Testis (tissue), 3 donors: Measurements from ENCODE around the gene ANKS6. TPM values are rescaled to one million over a fixed set of nuclear protein-coding genes. Genes with fewer than 3 reads are reported as not detected.

Experiments used
- DNase-seq: peaks from one replicate; pipeline ENCODE4 v3.0.0-alpha.2; 2019
- H3K27ac ChIP-seq, 2 donors: fragments of 200-600 bp; sonication (generic); one replicate each; pipeline ENCODE4 v1.5.1; 2019
- H3K27me3 ChIP-seq: fragments of 200-600 bp; sonication (generic); one replicate; pipeline ENCODE4 v1.5.1; 2019
- H3K36me3 ChIP-seq: fragments of 200-600 bp; sonication (generic); one replicate; pipeline ENCODE4 v1.5.1; 2017; ENCODE audit warnings: low read depth; ENCODE audit errors: missing control alignments
- H3K4me1 ChIP-seq: fragments of 200-600 bp; sonication (generic); one replicate; pipeline ENCODE4 v1.5.1; 2019
- H3K4me3 ChIP-seq, 2 donors: fragments of 200-600 bp; sonication (generic); one replicate each; pipeline ENCODE4 v1.5.1; 2017 to 2019
- H3K9me3 ChIP-seq: fragments of 200-600 bp; sonication (generic); one replicate; pipeline ENCODE4 v1.5.1; 2017
- CTCF ChIP-seq, 3 experiments: fragments of 450-650 bp in 2 of 3; fragments of 200-600 bp in 1 of 3; sonication (generic) in 1 of 3; IDR thresholded peaks; one replicate each; pipeline ENCODE4 v1.5.1; 2016 to 2019; ENCODE audit warnings: antibody characterized with exemption in 3 of 3, mild to moderate bottlenecking in 2 of 3, moderate library complexity in 1 of 3
- POLR2A ChIP-seq: fragments of 450-650 bp; IDR thresholded peaks from one replicate; pipeline ENCODE4 v1.6.1; 2017; ENCODE audit warnings: antibody characterized with exemption, mild to moderate bottlenecking, moderate library complexity
- WGBS, 2 donors: methylation state at CpG; one replicate each; pipeline ENCODE4 v1.1.5; 2018; 5-methylcytosine and 5-hydroxymethylcytosine counted together
- intact Hi-C: fragments of 100-400 bp; cut with DNase I; formaldehyde crosslinking; loops from one replicate; pipeline ENCODE4 v1.15.1; 2023; ENCODE audit warnings: low total_unique reads
- polyA plus RNA-seq: library from polyadenylated mRNA; stranded (reverse); fragments of 350-450 nt; fragmentation: Illumina TruSeq; extraction: RNeasy Lipid Tissue Mini Kit (QIAGEN cat#74804); gene quantifications from one replicate; pipeline ENCODE4 v1.2.3, GENCODE V29; 2014; ENCODE audit warnings: low read depth, low replicate concordance; ENCODE audit not compliant: insufficient read depth
- total RNA-seq, 2 donors: library from RNA; depleted of rRNA; stranded (reverse); fragments of >200 nt; gene quantifications; one replicate each; pipeline ENCODE4 v1.2.3, GENCODE V29; 2016

The ANKS6 gene
- total and polyA plus RNA-seq, 3 donors from 2014 or later = 12.8 to 33.6 (median 24.2) TPM

DNA sequence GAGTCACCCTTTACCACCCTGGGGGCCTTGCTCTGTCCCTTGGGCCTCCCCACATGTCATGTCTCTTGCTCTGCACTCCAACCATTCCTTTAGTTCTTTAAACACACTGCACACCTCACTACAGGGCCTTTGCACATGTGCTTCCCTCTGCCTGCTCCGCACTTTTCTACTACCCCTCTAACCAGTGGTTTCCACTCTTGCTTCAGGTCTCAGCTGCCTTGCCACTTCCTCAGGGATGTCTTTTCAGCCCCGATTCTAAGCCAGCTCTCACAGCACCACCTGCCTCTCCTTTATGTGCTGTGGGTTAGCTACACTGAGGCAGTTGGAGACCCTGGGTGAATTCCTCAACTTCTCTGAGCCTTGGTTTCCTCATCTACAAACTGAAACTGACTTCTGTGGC, 53.0 kb downstream of the ANKS6 start:
- intact Hi-C loops = no loop called here
- TF ChIP-seq CTCF (IDR thresholded peaks at IDR 0.05) (no peak), POLR2A (no peak)
- no peaks in the 10 kb centered on the region for H3K36me3 ChIP-seq

GRCh38 chr9:98742325-98743280, 53.8 kb downstream of the ANKS6 start:
- no peak overlapping the region for H3K27ac ChIP-seq
- intact Hi-C loops = no loop called here
- H3K27me3 ChIP-seq = no peaks in the 10 kb centered on the region
- no peak for TF ChIP-seq CTCF (IDR thresholded peaks at IDR 0.05)
- no peak for TF ChIP-seq POLR2A
- H3K9me3 ChIP-seq = no peaks in the 10 kb centered on the region
- H3K36me3 ChIP-seq = no peaks in the 10 kb centered on the region
- H3K4me3 ChIP-seq = no peak overlapping the region
- no peak for DNase-seq
- 88 to 92% methylated on average over 9 of the region's 10 CpGs for WGBS, 2 donors
- no peaks in the 10 kb centered on the region for H3K4me1 ChIP-seq

More for the DNA sequence above, 53.0 kb downstream of the ANKS6 start:
- 92% methylated on average over 2 of the region's 2 CpGs for WGBS, 2 donors
- Histone ChIP-seq H3K9me3 (no peaks in the 10 kb centered on the region), H3K27ac (no peak overlapping the region), H3K27me3 (no peaks in the 10 kb centered on the region), H3K4me3 (no peak overlapping the region), H3K4me1 (no peaks in the 10 kb centered on the region)
- DNase-seq = no peak

DNA sequence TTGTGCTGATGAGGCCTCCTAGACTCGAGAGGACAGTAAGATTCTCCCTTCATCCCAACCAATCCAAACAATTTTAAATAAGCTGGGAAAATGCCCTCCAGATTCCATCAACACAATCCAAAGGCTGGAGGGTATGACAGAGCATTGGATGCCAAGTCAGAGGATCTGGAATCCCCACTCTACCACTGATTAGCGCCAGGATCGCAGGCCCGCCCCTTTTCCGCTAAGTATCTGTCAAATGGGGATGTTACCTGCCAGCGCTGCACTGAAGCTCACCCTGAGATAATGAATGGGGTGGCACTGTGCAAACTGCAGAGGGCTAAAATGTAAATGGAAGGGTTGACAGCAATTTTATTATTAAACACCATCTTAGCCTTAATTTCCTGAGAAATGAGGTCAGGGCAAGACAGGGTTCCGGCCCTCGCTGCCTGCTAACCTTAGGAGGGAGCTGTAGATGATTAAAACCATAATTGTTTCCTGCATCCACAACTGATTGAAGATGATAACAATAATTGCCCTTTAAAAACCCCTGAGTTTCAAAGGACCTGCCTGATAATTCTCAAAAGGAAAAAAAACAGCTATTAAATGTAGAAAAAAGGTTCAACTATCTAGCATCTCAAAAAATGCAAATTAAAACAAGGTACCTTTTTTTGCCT, 56.0 kb downstream of the ANKS6 start:
- DNase-seq = no peak
- Histone ChIP-seq H3K4me3 (no peak overlapping the region), H3K27me3 (no peaks in the 10 kb centered on the region), H3K36me3 (no peaks in the 10 kb centered on the region), H3K4me1 (no peaks in the 10 kb centered on the region), H3K9me3 (no peaks in the 10 kb centered on the region), H3K27ac (no peak overlapping the region)
- intact Hi-C loops = no loop called here
- TF ChIP-seq CTCF (IDR thresholded peaks at IDR 0.05) = no peak
- no peak for TF ChIP-seq POLR2A
- 92 to 99% methylated on average over 8 of the region's 8 CpGs for WGBS, 2 donors

- Histone ChIP-seq H3K9me3 (no peaks in the 10 kb centered on the region), H3K27me3 (no peaks in the 10 kb centered on the region), H3K27ac (no peak overlapping the region), H3K4me3 (no peak overlapping the region), H3K4me1 (no peaks in the 10 kb centered on the region), H3K36me3 (no peaks in the 10 kb centered on the region)
- no peak for DNase-seq
- 97 to 98% methylated on average over 3 of the region's 3 CpGs for WGBS, 2 donors
- TF ChIP-seq CTCF (IDR thresholded peaks at IDR 0.05) (no peak), POLR2A (no peak)
- intact Hi-C loops = no loop called here
Observed at GRCh38 chr9:98738741-98739140, 57.6 kb downstream of the ANKS6 start.
